Measurements from ENCODE around the gene ANLN. TPM values are rescaled to one million over a fixed set of nuclear protein-coding genes. Genes with fewer than 3 reads are reported as not detected.

The ANLN gene
- total and polyA plus RNA-seq, 2 donors (not counting 3 experiments of a cell fraction or from before 2014, with no cell fraction given): 28.5 to 119 TPM

GRCh38 chr7:36456138-36456537 is 66.5 kb downstream of the ANLN start:
- H3K79me2 ChIP-seq (ENCODE audit: control insufficient read depth, insufficient read depth, low read length): no peaks in the 10 kb centered on the region

More at GRCh38 chr7:36456138-36456537, 66.5 kb downstream of the ANLN start:
- no peak for FAIRE-seq
- intact Hi-C loops (cut with micrococcal nuclease): no loop called here
- Histone ChIP-seq H3K27me3 (ENCODE audit: control insufficient read depth in 2 of 2, insufficient read depth in 2 of 2, low read length in 2 of 2) (peaks cover 0 to 5% of the 10 kb centered on the region in 2 experiments), H3K4me2 (ENCODE audit: insufficient read depth, low read length) (no peak overlapping the region), H3K4me3 (replicated peaks in 1 of 3; ENCODE audit: insufficient read depth in 1 of 3, low read depth in 1 of 3, low read length in 3 of 3) (no peak overlapping the region), H3K9ac (replicated peaks; ENCODE audit: extremely low read depth, insufficient read depth, low read length) (no peak overlapping the region), H3K27ac (ENCODE audit: insufficient read depth, low read depth, low read length) (no peak overlapping the region), H4K20me1 (replicated peaks; ENCODE audit: control insufficient read depth, extremely low read depth, insufficient read depth, low read length) (no peaks in the 10 kb centered on the region), H3K9me1 (replicated peaks; ENCODE audit: control insufficient read depth, extremely low read depth, insufficient read depth, low read length) (no peaks in the 10 kb centered on the region), H3K4me1 (ENCODE audit: control insufficient read depth, extremely low read depth, insufficient read depth, low read length) (no peaks in the 10 kb centered on the region), H3K36me3 (ENCODE audit: control insufficient read depth in 2 of 2, extremely low read depth in 1 of 2, insufficient read depth in 2 of 2, low read length in 2 of 2) (peaks cover 0 to 20% of the 10 kb centered on the region in 2 experiments), H3K9me3 (replicated peaks; ENCODE audit: control insufficient read depth, insufficient read depth, low read length) (no peaks in the 10 kb centered on the region), H2AFZ (ENCODE audit: low read depth, low read length) (no peak overlapping the region)
- DNase-seq (ENCODE audit: low read depth, low spot score): no peak
- POLR2A ChIA-PET: no interaction called here
- TF ChIP-seq GATA2 (IDR thresholded peaks at IDR 0.05; ENCODE audit: insufficient read depth, insufficient read length, low read depth, low read length) (no peak), JUN (IDR thresholded peaks at IDR 0.05; ENCODE audit: borderline replicate concordance, insufficient read depth, insufficient read length, low read depth) (no peak), MYC (IDR thresholded peaks at IDR 0.05; ENCODE audit: low read depth, low read length) (no peak), POLR2AphosphoS5 (IDR thresholded peaks at IDR 0.05; ENCODE audit: insufficient read depth, low read depth, low read length) (peak; percentile 34), POLR2A (IDR thresholded peaks at IDR 0.05; ENCODE audit: low read depth, low read length) (no peak)
- TF ChIP-seq, protein P1, sequence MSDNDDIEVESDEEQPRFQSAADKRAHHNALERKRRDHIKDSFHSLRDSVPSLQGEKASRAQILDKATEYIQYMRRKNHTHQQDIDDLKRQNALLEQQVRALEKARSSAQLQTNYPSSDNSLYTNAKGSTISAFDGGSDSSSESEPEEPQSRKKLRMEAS (IDR thresholded peaks at IDR 0.05; ENCODE audit: insufficient read depth, insufficient read length): no peak
- TF ChIP-seq, protein P2, sequence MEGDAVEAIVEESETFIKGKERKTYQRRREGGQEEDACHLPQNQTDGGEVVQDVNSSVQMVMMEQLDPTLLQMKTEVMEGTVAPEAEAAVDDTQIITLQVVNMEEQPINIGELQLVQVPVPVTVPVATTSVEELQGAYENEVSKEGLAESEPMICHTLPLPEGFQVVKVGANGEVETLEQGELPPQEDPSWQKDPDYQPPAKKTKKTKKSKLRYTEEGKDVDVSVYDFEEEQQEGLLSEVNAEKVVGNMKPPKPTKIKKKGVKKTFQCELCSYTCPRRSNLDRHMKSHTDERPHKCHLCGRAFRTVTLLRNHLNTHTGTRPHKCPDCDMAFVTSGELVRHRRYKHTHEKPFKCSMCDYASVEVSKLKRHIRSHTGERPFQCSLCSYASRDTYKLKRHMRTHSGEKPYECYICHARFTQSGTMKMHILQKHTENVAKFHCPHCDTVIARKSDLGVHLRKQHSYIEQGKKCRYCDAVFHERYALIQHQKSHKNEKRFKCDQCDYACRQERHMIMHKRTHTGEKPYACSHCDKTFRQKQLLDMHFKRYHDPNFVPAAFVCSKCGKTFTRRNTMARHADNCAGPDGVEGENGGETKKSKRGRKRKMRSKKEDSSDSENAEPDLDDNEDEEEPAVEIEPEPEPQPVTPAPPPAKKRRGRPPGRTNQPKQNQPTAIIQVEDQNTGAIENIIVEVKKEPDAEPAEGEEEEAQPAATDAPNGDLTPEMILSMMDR (IDR thresholded peaks at IDR 0.05; ENCODE audit: extremely low read depth in 1 of 2, insufficient read depth in 1 of 2, low read depth in 1 of 2, low read length in 2 of 2): no peak
- no TSS peak for BruUV-seq (replicated peaks)
- CTCF ChIA-PET: interaction anchor here (1.4 to 1.9 kb wide), 4 partner anchors 14 to 18 kb away, joined by 3 to 5 read pairs (median 4); no protein-coding TSS in a partner anchor
- dilution Hi-C loops (cut with MboI; ENCODE audit: extremely low pct_ligation_motif_present, low sequenced_read_pairs): no loop called here

Measured in endothelial cell of umbilical vein (primary cell).